Activated CD4-positive, alpha-beta memory T cell treated with anti-CD3 and anti-CD28 coated beads for 36 hours (primary cell): ENCODE results near the gene MANEAL. TPM values are rescaled to one million over a fixed set of nuclear protein-coding genes. Genes with fewer than 3 reads are reported as not detected.

ENCODE experiments used
- CTCF ChIA-PET: fragments of 350-600 bp; sonication (Branson Sonifier 250); formaldehyde crosslinking; loops from one replicate; lab custom pipeline; 2021; ENCODE audit warnings: antibody characterized with exemption, inconsistent platforms; lab: Charles Lee
- POLR2A ChIA-PET: fragments of 350-600 bp; sonication (Branson Sonifier 250); formaldehyde crosslinking; loops from one replicate; lab custom pipeline; 2021; ENCODE audit warnings: antibody characterized with exemption; lab: Charles Lee
- DNase-seq: peaks from one replicate; pipeline ENCODE4 v3.0.0-alpha.2; 2020
- H3K27ac Mint-ChIP-seq: one replicate; pipeline ENCODE4 v1.8.0; 2021; ENCODE audit warnings: mixed read lengths
- H3K27me3 Mint-ChIP-seq: one replicate; pipeline ENCODE4 v1.8.0; 2021; ENCODE audit warnings: mixed read lengths
- H3K36me3 Mint-ChIP-seq: one replicate; pipeline ENCODE4 v1.8.0; 2021; ENCODE audit warnings: mixed read lengths
- H3K4me1 Mint-ChIP-seq: one replicate; pipeline ENCODE4 v1.8.0; 2021; ENCODE audit warnings: low read depth, mixed read lengths
- H3K4me3 Mint-ChIP-seq: one replicate; pipeline ENCODE4 v1.8.0; 2021; ENCODE audit warnings: mild to moderate bottlenecking, mixed read lengths
- H3K9me3 Mint-ChIP-seq: one replicate; pipeline ENCODE4 v1.8.0; 2021; ENCODE audit warnings: mixed read lengths
- intact Hi-C: fragments of 100-400 bp; cut with micrococcal nuclease; formaldehyde crosslinking; loops from one replicate; pipeline ENCODE4 v1.15.1; 2023
- total RNA-seq, 2 experiments: library from RNA; stranded (reverse); gene quantifications; one replicate each; pipeline ENCODE4 v1.2.3, GENCODE V29; 2021

Gene MANEAL
- total RNA-seq, 2 experiments from 2014 or later: 1.5 TPM

GRCh38 chr1:37794372-37795339 lies 1.0 kb downstream of the MANEAL start:
- Mint-ChIP-seq H3K9me3 (no peaks in the 10 kb centered on the region), H3K4me1 (peaks cover 19% of the 10 kb centered on the region), H3K36me3 (peaks cover 6% of the 10 kb centered on the region), H3K4me3 (peak overlapping the region; percentile 59), H3K27ac (no peak overlapping the region), H3K27me3 (peaks cover 23% of the 10 kb centered on the region)
- POLR2A ChIA-PET: interaction anchor here (1.0 kb wide), 1 partner anchor 64 kb away, joined by 3 read pairs; the partner anchor contains the start of gene MTF1
- intact Hi-C loops: no loop called here
- CTCF ChIA-PET: no interaction called here
- DNase-seq: no peak

- Mint-ChIP-seq H3K4me1 (peaks cover 19% of the 10 kb centered on the region), H3K9me3 (no peaks in the 10 kb centered on the region), H3K4me3 (peak overlapping the region; percentile 59), H3K27me3 (peaks cover 21% of the 10 kb centered on the region), H3K27ac (no peak overlapping the region), H3K36me3 (peaks cover 15% of the 10 kb centered on the region)
- intact Hi-C loops: no loop called here
- DNase-seq: peak; percentile 64
- POLR2A ChIA-PET: no interaction called here
- CTCF ChIA-PET: no interaction called here
Measured at GRCh38 chr1:37795340-37796125, 1.9 kb downstream of the MANEAL start.

DNA sequence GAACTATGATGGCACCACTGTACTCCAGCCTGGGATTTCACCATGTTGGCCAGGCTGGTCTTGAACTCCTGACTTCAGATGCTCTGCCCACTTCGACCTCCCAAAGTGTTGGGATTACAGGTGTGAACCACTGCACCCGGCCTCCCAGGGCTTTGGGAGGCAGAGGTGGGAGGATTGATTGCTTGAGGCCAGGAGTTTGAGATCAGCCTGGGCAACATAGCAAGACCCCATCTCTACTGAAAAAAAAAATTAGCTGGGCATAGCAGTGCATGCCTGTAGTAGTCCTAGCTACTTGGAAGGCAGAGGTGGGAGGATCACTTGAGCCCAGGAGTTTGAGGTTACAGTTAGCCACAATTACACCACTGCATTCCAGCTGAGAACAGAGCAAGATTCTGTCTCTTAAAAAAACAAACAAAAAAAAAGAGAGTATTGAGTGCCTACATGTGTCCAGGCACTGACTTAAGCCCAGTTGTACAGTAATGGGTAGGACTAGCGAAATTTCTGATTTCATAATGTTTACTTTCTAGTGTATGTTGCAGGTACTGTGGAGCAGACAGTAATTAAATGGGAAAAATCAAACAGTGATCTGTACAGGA lies 4.2 kb downstream of the MANEAL start:
- ChIA-PET CTCF (no interaction called here), POLR2A (interaction anchor here (2.5 kb wide), 1 partner anchor 10 kb away, joined by 8 read pairs; the partner anchor contains the start of genes C1orf122 and YRDC)

DNA sequence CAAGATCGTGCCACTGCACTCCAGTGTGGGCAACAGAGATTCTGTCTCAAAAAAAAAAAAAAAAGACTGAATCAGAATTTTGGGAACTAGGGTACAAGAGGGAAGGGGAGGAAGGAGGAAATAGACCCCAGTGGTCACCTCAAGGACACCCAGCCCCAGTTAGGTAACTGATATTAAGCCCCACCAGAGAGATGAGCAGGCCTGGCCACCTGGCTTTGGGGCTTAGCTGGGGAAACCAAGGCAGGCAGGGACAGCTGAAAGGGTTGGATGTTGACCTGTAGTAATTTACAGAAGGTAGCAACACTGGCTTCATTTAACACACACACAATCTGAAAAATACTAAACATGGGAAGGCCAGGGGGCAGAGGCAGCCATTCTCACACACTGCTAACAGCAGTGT lies 8.8 kb downstream of the MANEAL start:
- no peak overlapping the region for H3K4me3 Mint-ChIP-seq
- no peak overlapping the region for H3K27ac Mint-ChIP-seq
- peaks cover 57% of the 10 kb centered on the region for H3K36me3 Mint-ChIP-seq
- intact Hi-C loops: no loop called here
- no peaks in the 10 kb centered on the region for H3K9me3 Mint-ChIP-seq
- no peaks in the 10 kb centered on the region for H3K27me3 Mint-ChIP-seq
- ChIA-PET CTCF (no interaction called here), POLR2A (interaction anchor here (0.7 kb wide), 1 partner anchor 136 kb away, joined by 3 read pairs; no protein-coding TSS in a partner anchor)
- DNase-seq: no peak
- peaks cover 17% of the 10 kb centered on the region for H3K4me1 Mint-ChIP-seq

More for the DNA sequence above, 4.2 kb downstream of the MANEAL start:
- no peaks in the 10 kb centered on the region for H3K9me3 Mint-ChIP-seq
- peaks cover 19% of the 10 kb centered on the region for H3K4me1 Mint-ChIP-seq
- H3K27me3 Mint-ChIP-seq: peaks cover 8% of the 10 kb centered on the region
- no peak overlapping the region for H3K4me3 Mint-ChIP-seq
- DNase-seq: no peak
- H3K27ac Mint-ChIP-seq: no peak overlapping the region
- peaks cover 28% of the 10 kb centered on the region for H3K36me3 Mint-ChIP-seq
- intact Hi-C loops: no loop called here

GRCh38 chr1:37807220-37807554 lies 13.5 kb downstream of the MANEAL start:
- Mint-ChIP-seq H3K4me1 (peaks cover 40% of the 10 kb centered on the region), H3K9me3 (no peaks in the 10 kb centered on the region), H3K27me3 (no peaks in the 10 kb centered on the region), H3K36me3 (peaks cover 38% of the 10 kb centered on the region), H3K4me3 (peak overlapping the region; percentile 82), H3K27ac (peak overlapping the region; percentile 75)
- POLR2A ChIA-PET: interaction anchor here (1.0 to 2.6 kb wide), 6 partner anchors 10 to 117 kb away, joined by 4 to 19 read pairs (median 10); partner anchors contain the start of genes CDCA8 and MTF1
- CTCF ChIA-PET: interaction anchor here (0.6 to 2.9 kb wide), 4 partner anchors 10 to 293 kb away, joined by 3 to 32 read pairs (median 8); partner anchors contain the start of genes MEAF6, MTF1 and SF3A3
- intact Hi-C loops: loop anchor here (5.0 kb wide), 2 partner anchors 185 to 330 kb away; partner anchors contain the start of gene SF3A3
- DNase-seq: no peak

DNA sequence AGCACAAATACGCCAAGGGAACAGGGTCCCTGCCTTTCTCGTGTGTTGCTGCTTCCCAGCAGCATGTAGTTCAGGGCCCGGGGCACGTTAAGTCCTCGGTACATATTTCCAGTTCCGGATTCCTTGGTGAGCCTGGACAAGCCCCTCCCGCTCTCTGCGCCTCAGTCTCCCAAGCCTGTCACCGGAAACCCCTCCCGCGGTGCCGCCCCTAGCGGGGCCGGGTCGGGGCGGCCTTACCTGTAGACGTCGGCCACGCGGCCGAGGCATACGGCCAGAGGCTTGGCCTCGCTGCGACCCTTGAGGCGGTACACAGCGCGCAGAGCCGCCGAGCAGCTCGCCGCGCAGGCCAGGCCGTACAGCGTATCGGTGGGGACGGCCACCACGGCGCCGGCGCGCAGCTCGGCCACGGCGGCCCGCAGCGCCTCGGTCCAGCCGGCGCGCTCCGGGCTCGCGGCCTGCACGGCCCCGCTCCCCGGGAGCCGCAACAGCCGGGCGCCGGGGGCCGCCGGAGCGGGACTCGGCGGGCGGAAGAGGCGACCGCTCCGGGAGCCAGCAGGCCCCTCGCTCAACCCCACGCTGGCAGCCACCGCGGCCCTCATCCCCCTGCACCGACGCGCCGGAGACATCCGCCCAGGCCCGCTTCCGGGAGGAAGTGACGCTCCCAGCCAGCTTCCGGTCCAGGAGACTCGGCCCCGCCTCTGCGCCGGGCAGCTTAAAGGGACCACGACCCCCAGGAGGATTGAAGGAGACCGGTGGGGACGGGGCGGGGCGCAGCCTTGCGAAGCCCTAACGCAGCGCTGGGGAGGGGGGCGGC lies 14.1 kb downstream of the MANEAL start, which contains the start of the genes C1orf122 and YRDC:
Gene C1orf122 (plus strand): TSS at position 236 of the 814 bp plus-strand sequence. CDS start 615 bp downstream, outside the sequence.
Gene YRDC (minus strand): TSS at position 654 of the 814 bp plus-strand sequence. CDS start 28 bp downstream, at position 626.
- ChIA-PET POLR2A (interaction anchor here (0.5 to 2.6 kb wide), 14 partner anchors 9 to 332 kb away, joined by 3 to 19 read pairs (median 4); partner anchors contain the start of genes CDCA8, MTF1 and SF3A3), CTCF (interaction anchor here (0.6 to 2.9 kb wide), 9 partner anchors 9 to 293 kb away, joined by 3 to 32 read pairs (median 6); partner anchors contain the start of genes CDCA8, MEAF6, MTF1 and SF3A3)
- Mint-ChIP-seq H3K4me3 (peak within 1 kb of the TSS; percentile 95), H3K27me3 (no peaks in the 10 kb centered on the region), H3K4me1 (peaks cover 40% of the 10 kb centered on the region), H3K36me3 (peaks cover 32% of the 10 kb centered on the region), H3K9me3 (no peaks in the 10 kb centered on the region), H3K27ac (peak within 1 kb of the TSS; percentile 96)
- intact Hi-C loops: loop anchor here (1.0 to 5.0 kb wide), 3 partner anchors 115 to 330 kb away; partner anchors contain the start of genes CDCA8 and SF3A3
- peak; percentile 95 for DNase-seq

DNA sequence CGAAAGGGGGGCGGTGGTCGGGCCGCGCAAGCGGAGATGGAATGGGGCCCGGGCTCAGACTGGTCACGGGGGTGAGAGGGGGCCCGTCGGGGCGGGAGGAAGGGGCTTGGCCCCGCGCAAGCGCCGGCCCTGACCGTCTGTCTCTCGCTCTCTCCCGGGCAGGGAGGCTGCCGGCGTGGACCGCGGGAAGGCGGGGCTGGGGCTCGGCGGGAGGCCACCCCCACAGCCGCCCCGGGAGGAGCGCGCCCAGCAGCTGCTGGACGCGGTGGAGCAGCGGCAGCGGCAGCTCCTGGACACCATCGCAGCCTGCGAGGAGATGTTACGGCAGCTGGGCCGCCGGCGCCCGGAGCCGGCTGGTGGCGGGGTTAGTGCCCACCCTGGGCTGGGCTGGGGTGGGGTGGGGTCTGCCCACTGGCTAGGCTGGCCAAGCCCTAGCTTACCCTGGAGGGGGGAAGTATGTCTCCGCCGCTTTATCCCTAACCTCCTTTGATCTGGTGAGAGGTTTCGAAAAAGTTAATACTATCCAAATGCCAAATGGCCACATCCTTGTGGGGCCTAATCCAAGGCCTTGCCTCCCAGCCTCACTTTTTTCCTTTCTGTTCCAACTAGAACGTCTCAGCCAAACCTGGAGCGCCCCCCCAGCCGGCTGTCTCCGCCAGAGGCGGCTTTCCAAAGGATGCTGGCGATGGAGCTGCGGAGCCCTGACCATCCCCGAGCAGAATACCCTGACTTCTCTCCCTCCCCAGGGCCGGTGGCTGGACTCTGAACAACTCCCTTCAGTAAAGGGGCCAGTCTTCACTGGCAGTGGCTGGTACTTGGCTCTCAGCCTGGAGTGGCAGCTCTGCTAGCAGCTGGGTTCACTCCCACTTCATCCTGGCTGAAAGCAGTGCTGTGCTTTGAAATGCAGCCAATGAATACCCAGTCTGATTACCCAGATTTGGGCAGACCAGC lies 15.0 kb downstream of the MANEAL start:
- Mint-ChIP-seq H3K27ac (peak overlapping the region; percentile 96), H3K9me3 (no peaks in the 10 kb centered on the region), H3K4me1 (peaks cover 40% of the 10 kb centered on the region), H3K4me3 (peak overlapping the region; percentile 95), H3K36me3 (peaks cover 26% of the 10 kb centered on the region), H3K27me3 (no peaks in the 10 kb centered on the region)
- peak; percentile 42 for DNase-seq
- POLR2A ChIA-PET: interaction anchor here (0.6 to 2.6 kb wide), 12 partner anchors 8 to 333 kb away, joined by 3 to 19 read pairs (median 4); partner anchors contain the start of genes CDCA8, MTF1 and SF3A3
- intact Hi-C loops: loop anchor here (1.0 to 5.0 kb wide), 3 partner anchors 116 to 331 kb away; partner anchors contain the start of genes CDCA8 and SF3A3
- CTCF ChIA-PET: interaction anchor here (0.8 to 2.9 kb wide), 8 partner anchors 9 to 294 kb away, joined by 3 to 32 read pairs (median 6); partner anchors contain the start of genes CDCA8, MEAF6, MTF1 and SF3A3

- H3K4me3 Mint-ChIP-seq: no peak overlapping the region
- H3K36me3 Mint-ChIP-seq: peaks cover 17% of the 10 kb centered on the region
- peaks cover 40% of the 10 kb centered on the region for H3K4me1 Mint-ChIP-seq
- CTCF ChIA-PET: no interaction called here
- H3K9me3 Mint-ChIP-seq: no peaks in the 10 kb centered on the region
- DNase-seq: no peak
- intact Hi-C loops: loop anchor here (5.0 kb wide), 2 partner anchors 182 to 333 kb away; partner anchors contain the start of gene SF3A3
- H3K27me3 Mint-ChIP-seq: no peaks in the 10 kb centered on the region
- POLR2A ChIA-PET: no interaction called here
- H3K27ac Mint-ChIP-seq: no peak overlapping the region
Measured at GRCh38 chr1:37809942-37810341, 16.3 kb downstream of the MANEAL start.

DNA sequence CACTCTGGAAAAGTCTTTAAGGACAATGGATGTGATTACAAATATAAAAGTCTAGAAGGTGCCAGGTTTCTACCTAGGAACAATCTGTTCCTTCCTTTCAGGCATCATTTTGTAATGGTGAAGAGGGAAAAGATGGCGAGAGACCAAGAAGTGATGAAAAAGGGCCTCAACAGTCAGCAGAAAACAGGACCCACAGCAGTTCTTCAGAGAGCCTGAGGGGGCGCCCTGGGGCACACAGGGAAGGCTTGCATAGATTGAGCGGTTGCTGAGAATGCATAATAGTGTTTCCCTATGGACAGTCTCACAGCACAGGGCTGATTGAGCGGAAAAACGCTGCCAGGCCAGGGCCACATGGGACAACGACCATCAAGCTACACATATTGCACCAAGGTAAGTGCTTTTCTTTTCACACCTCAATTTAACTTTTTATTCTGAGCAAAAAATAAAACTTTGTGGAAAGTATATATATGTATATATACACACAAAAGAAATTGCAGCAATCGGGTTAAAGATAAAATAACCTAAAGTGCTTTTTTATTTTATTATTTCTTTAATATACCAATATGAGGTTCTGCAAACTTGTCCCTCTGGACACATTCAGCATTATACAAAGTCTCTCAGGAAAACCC lies 17.5 kb downstream of the MANEAL start:
- Mint-ChIP-seq H3K4me1 (peaks cover 31% of the 10 kb centered on the region), H3K27me3 (no peaks in the 10 kb centered on the region), H3K4me3 (no peak overlapping the region), H3K9me3 (no peaks in the 10 kb centered on the region), H3K27ac (peak overlapping the region; percentile 54), H3K36me3 (peaks cover 12% of the 10 kb centered on the region)
- intact Hi-C loops: loop anchor here (1.0 kb wide), 1 partner anchor 49 kb away; no protein-coding TSS in a partner anchor
- CTCF ChIA-PET: no interaction called here
- DNase-seq: peak; percentile 79
- POLR2A ChIA-PET: no interaction called here
